AG09309 (cell line): Measurements from ENCODE around the gene MTA3.

Experiments
- DNase-seq: peaks from one replicate; pipeline ENCODE4 v3.0.0-alpha.2; 2010; ENCODE audit warnings: low read depth
- H3K4me3 ChIP-seq: 2 replicates; pipeline ENCODE4 v1.5.1; 2011; ENCODE audit warnings: mild to moderate bottlenecking, low read depth, low read length, moderate library complexity; ENCODE audit not compliant: control insufficient read depth
- TF ChIP-seq, protein P1 (sequence below): IDR thresholded peaks from 2 replicates; pipeline ENCODE4 v1.5.1; 2011; ENCODE audit warnings: mild to moderate bottlenecking, low read depth, low read length, inconsistent platforms; ENCODE audit not compliant: insufficient read depth, control insufficient read depth; ENCODE audit errors: missing control alignments

Gene MTA3

DNA sequence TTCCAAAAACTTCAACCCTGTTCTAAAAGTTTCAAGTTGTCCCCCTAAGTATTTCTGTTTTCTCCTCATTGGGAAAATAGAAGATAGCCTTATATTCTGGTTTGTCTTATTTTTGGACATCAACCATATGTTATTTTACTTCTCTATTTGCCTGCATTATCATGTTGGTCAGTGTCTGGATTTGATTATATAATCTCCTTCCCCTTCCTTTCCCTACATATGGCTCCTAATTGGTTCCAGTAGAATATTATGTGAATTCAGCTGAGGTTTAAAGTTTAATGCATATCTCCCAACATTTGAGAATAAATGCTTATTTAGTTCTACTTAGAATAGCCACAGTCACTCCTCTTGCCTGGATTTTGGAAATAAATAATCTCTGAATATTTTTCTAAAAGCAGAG lies 128.6 kb downstream of the MTA3 start:
- no peak overlapping the region for H3K4me3 ChIP-seq
- no peak for DNase-seq
- TF ChIP-seq, protein P1, sequence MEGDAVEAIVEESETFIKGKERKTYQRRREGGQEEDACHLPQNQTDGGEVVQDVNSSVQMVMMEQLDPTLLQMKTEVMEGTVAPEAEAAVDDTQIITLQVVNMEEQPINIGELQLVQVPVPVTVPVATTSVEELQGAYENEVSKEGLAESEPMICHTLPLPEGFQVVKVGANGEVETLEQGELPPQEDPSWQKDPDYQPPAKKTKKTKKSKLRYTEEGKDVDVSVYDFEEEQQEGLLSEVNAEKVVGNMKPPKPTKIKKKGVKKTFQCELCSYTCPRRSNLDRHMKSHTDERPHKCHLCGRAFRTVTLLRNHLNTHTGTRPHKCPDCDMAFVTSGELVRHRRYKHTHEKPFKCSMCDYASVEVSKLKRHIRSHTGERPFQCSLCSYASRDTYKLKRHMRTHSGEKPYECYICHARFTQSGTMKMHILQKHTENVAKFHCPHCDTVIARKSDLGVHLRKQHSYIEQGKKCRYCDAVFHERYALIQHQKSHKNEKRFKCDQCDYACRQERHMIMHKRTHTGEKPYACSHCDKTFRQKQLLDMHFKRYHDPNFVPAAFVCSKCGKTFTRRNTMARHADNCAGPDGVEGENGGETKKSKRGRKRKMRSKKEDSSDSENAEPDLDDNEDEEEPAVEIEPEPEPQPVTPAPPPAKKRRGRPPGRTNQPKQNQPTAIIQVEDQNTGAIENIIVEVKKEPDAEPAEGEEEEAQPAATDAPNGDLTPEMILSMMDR, result no peak

DNA sequence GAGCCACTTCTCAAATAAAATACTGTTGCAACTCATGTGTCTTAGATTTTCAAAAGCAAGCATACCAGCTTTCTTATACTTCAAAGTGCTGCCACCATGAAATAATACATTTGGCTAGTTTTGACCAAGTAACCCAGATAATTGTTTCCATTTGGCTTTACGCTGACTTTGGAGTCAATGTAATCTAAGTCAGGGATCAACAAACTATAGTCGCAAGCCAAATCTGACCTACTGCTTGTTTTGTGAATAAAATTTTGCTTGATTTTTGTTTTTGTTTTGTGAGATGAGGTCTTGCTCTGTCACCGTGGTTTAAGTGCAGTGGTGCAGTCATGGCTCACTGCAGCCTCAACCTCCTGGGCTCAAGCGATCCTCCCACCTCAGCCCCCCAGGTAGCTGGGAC lies 130.5 kb downstream of the MTA3 start:
- TF ChIP-seq, protein P1, result no peak
- H3K4me3 ChIP-seq, result no peak overlapping the region
- no peak for DNase-seq

DNA sequence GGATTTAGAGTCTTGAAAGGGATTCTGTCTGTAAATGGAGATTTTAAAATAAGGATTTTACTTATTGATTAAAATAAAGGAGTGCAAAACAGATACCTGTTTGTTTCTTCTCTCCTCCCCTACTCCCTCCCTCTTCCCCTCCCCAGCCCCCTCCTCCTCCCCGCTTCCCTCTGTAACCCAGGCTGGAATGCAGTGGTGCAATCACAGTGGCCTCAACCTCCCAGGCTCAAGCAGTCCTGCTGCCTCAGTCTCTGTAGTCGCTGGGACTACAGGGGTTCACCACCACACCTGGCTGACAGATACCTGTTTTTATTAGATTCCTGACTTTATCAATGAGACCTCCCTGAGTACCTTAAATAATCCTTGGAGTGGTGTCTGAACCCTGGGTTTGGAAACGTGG lies 138.4 kb downstream of the MTA3 start:
- DNase-seq, result no peak
- no peak overlapping the region for H3K4me3 ChIP-seq
- TF ChIP-seq, protein P1, result no peak

DNA sequence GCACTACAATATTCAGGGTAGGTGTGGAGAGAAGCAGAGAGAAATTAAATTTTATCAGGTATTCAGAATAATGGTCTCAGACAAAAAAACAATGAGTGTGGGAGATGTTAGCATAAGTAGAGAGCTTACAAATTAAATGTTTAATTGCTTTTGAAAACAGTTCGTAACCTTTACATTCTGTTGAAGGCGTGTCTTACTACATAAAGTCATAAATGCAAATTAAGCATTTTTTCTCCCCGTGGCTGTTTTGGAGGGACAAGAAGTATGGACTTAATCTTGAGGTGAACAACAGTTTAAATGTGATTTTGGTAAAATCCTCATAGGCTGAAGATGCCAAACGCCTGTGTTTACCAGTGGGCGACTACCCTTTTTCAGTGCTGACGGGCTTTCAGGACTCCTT lies 139.7 kb downstream of the MTA3 start:
- H3K4me3 ChIP-seq, result no peak overlapping the region
- TF ChIP-seq, protein P1, result no peak
- DNase-seq, result no peak

DNA sequence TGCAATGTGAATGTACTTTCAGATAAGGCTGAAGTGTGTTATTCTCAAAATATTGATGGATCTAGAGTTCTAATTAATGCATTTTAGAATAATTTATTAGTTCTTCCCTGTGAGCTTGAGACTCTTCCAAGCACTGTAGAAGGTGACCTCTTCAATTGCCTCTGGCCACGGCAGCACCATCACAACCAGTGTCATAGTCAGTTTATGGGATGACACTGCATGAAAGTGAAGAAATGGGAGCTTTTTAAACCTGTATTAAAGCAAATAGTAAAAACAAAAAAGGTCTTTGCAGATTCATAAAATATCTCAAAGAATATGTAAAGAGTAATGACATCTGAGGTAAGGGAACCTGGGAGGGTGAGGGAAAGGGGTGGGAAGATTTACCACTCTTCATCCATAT lies 143.5 kb downstream of the MTA3 start:
- TF ChIP-seq, protein P1, result no peak
- no peak overlapping the region for H3K4me3 ChIP-seq
- no peak for DNase-seq

DNA sequence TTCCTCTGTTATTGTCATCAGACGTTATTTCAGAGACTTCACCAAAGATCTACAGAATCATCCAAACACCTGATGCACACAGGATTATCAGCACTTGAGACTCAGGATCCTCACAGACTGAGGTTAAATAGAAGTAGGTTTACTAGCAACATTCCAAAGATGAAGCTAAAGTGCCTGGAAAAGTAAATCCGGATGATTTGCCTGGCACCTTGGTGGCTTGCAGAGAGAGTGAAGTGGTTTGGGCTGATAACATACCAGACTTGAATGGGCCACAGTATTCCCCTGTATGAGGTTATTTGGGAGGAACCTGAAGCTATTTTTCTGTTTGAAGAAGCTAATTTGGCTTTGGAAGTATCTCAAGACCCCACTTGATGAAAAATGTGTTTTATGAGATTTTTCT lies 144.5 kb downstream of the MTA3 start:
- H3K4me3 ChIP-seq, result no peak overlapping the region
- TF ChIP-seq, protein P1, result no peak
- DNase-seq, result no peak

DNA sequence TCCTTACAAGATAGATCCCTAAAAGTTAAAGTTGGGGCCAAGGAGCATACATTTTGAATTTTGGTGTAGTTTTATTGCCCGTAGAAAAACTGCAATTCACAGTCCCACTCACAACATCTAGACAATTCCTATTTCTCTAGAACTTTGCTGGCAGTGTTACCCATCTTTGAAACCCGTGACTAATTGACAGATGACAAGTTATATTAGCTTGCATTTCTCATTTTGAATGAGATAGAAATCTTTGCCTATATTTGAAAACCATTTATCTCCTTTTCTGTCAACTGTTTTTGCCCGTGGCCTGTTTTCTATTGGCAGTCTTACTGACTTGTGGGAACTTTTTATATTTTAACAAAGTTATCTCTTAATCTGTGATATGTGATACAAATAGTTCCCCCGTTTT lies 145.5 kb downstream of the MTA3 start:
- DNase-seq, result no peak
- TF ChIP-seq, protein P1, result no peak
- H3K4me3 ChIP-seq, result no peak overlapping the region
